Colon (tissue), 2 donors: Measurements from ENCODE around the gene MEX3A.
"Not testable (repeated sequence)": the region's sequence is repeated elsewhere in the genome, so short reads cannot be mapped to it uniquely, and the experiment has no call there.

ENCODE experiments used
- FAIRE-seq: peaks from 2 replicates; lab custom pipeline; 2012; peaks lifted over from hg19 to GRCh38; lab: Jason Lieb, UNC
- donor health status: control.
- donor health status: control.

Gene MEX3A

DNA sequence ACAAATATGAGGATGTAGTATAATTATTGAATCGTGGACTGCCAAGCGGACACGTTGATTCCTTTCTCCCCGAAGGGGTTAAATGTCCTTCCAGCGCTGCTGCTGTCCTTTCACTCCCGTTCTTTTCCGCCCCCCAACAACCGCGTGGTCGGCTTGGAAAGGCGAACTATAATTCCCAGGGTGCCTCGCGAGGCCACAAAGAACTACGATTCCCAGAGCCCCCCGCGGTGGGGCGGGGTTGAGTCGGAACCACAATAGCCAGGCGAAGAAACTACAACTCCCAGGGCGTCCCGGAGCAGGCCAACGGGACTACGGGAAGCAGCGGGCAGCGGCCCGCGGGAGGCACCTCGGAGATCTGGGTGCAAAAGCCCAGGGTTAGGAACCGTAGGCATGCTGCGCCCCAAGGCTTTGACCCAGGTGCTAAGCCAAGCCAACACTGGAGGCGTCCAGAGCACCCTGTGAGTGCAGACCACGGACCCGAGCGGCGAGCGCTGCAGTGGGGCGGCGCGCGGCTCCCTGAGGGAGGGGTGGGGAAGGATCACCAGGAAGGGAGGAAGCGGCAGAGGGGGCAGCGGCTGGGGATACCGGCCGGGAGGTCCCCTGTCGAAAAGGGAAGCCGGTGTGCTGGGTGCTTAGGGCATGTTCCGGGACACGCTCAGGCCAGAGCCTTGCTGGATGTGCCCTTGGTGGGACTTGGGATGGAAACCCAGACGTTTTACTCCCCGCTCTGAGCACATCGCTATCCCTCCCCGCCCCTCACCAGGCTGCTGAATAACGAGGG lies 27.6 kb downstream of the MEX3A start, which contains the start of gene LAMTOR2:
Gene LAMTOR2 (plus strand): TSS at position 283 of the 781 bp plus-strand sequence. CDS start 108 bp downstream, at position 391.
- no peak for FAIRE-seq

DNA sequence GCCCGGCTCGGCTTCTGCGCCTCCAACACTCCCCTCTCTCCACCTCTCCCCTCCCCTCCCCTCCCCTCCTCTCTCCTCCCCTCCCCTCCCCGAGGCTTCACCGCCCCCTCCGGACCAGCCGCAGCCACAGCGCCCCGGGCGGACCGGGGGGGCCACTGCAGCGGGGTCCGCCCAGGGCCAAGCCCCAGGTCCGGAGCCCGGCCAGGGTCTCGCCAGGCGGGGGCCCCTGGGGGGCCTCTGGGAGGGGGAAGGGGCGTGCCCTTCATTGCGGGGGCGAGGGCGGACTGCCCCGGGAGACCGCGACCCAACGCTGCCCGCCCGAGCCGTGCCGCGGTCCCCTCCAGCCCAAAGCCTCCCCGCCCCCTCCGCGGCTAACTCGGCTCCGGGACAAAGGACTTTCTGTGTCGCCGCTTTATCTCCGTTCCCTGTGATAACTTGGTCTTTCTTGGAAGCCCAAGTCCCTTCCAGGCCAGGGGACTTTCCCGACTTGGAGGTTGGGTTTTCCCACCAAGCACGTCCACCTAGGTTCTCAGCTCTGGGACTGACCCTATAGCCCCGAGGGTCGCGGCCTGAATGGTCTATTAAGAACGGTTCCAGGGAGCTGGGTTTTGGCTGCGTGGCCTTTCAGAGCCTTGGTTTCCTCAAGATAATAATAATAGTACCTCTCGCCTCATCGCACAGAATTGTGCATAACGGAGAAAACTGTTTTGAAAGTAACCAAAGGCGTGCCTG lies 28.3 kb downstream of the MEX3A start, which contains the start of gene UBQLN4:
Gene UBQLN4 (minus strand): TSS at position 31 of the 732 bp plus-strand sequence. CDS start 97 bp downstream, outside the sequence.
- FAIRE-seq: no peak

GRCh38 chr1:156052862-156053767 lies 29.1 kb downstream of the MEX3A start:
- FAIRE-seq: no peak

DNA sequence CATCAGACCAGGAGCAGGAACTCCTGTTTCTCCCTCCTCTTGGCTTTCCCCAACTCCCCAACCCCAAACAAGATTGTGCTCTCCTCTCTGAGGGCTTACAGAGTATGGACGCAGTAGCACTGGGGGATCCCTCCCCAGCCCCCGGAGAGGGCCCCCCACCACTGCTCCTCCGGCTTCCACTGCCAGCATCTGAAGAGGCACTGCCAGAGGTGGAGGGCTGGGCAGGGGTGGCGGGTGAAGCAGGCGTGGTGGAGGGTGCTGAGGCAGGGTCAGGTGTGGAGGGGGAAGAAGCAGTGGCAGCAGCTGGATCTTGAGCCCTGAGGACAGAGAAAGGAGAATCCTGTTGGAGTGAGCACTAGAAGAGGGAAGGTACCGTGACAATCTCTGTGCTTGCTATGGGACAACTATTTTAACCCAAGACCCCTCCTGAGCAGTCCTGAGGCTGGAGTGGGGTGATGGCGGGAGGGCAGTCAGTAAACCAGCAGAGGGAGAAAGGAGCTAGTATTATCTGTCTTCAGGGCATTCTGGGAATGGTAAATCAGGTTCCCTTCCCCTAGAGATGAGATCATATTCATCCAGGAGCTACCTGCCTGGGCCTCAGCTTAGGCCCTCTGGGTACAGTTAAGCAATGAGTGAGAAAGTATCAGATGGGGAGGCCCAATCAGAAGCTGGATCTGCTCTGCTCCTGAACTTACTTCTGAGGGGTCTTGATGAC lies 31.1 kb downstream of the MEX3A start:
- no peak for FAIRE-seq

- FAIRE-seq: no peak
Observed at GRCh38 chr1:156050376-156050775, 31.9 kb downstream of the MEX3A start.

DNA sequence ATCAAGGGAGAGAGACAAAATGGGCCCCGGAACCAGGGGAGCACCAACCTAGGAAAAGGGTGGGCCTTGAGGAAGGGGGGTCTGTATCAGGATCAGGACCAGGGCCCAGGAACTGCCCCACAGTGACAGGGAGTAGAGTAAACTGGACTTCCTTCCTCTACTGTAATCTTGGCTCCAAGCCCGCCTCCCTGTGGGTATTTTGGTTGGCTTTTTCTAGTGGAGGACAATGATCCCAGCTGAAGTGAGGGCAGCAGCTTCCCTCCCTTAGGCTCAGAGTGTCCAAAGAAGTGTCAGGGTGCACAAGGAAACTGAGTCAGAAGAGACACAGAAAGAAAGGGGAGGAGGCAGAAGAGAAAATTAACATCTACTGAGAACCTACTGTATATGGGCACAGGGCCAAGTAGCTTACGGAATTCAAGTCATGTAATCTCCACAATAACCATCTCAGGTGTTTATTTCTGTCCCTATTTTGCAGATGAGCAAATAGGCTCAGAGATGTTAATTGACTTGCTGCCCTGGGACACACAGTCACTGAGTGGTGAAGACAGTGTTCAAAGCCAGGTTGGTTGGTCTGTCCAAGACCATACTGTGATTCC lies 33.5 kb downstream of the MEX3A start:
- no peak for FAIRE-seq

- no peak for FAIRE-seq
Observed at GRCh38 chr1:156045076-156045475, 37.2 kb downstream of the MEX3A start.

- no peak for FAIRE-seq
Observed at GRCh38 chr1:156042828-156043227, 39.4 kb downstream of the MEX3A start.

DNA sequence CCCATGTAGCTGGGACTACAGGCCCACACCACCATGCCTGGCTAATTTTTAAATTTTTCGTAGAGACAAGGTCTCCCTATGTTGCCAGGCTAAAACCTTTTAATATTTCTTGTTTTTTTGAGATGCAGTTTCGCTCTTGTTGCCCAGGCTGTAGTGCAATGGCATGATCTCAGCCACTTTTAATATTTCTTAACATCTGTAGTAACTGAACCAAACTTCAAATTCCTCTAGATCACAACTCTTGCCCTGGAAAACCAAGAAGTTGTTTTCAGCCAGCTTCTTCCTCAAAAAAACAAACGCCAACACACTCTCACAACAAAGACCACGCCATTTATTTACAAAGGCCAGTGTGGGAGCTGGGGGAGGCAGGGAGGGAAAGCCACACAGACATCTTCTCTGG lies 47.3 kb downstream of the MEX3A start:
- not testable (repeated sequence) for FAIRE-seq

- FAIRE-seq: no peak
Observed at GRCh38 chr1:156033011-156033410, 49.3 kb downstream of the MEX3A start.

GRCh38 chr1:156026588-156026987 lies 55.7 kb downstream of the MEX3A start:
- FAIRE-seq: no peak

DNA sequence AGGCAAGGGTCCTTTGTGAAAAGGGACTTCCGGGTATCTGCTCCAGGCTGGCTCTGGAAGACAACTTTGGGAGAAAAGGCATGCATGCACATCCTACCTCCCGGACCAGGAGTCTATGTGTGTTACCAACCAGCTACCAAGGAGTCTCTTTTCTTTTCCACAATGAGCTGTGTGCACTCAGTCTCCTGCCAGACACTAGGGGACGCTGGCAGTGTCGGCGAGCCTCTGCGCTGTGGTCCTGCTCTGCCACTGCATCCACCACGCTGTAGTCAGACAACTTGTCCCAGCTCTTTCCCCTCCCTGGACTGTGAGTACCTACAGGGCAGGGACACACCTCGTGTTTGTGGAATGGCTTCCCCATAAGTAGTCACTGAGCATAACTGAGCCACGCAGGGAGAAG lies 56.4 kb downstream of the MEX3A start:
- FAIRE-seq: no peak

DNA sequence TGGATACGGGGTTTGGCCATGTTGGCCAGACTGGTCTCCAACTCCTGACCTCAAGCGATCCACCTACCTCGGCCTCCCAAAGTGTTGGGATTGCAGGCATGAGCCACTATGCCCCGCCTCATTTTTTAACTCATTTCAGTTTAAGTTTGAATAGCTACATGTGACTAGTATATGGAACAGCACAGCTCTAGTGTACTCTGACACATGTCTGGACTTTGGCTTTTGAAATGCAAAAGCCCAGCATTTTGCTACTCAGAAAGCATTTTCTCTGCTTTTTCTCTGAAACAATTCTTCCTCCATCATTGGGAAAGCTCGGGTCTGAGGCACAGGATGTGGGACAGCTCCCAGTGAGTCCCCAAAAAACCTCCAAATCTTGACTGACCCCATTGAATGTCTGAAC lies 57.5 kb downstream of the MEX3A start:
- no peak for FAIRE-seq
